ENCODE results near the gene OTUD7B. TPM values are rescaled to one million over a fixed set of nuclear protein-coding genes. Genes with fewer than 3 reads are reported as not detected.

Gene OTUD7B
- total and polyA plus RNA-seq, 9 of the 15 experiments (the other 6 are each of a cell fraction or from before 2014, with no cell fraction given) = 0.96 to 18.8 (median 7.4) TPM

GRCh38 chr1:149888247-149888998 lies 122.1 kb downstream of the OTUD7B start (continued):
- TF ChIP-seq VEZF1 (CRISPR knock-in tag; IDR thresholded peaks at IDR 0.05) = peak; percentile 65; the same call in 1 of the 2 replicates
- peak; percentile 3; the same call in 1 of the 2 replicates for TF ChIP-seq PKNOX1 (IDR thresholded peaks at IDR 0.05)
- TF ChIP-seq MTA1 (IDR thresholded peaks at IDR 0.05; ENCODE audit: borderline replicate concordance) = no peak; the same call in 1 of the 2 replicates
- no peak for TF ChIP-seq ETV6 (IDR thresholded peaks at IDR 0.05; ENCODE audit: borderline replicate concordance in 1 of 2, low read depth in 2 of 2, low read length in 1 of 2)
- TF ChIP-seq ETV6 (CRISPR knock-in tag; IDR thresholded peaks at IDR 0.05; ENCODE audit: borderline replicate concordance) = no peak
- TF ChIP-seq SMARCC2 (IDR thresholded peaks at IDR 0.05; ENCODE audit: low read depth) = no peak
- TF ChIP-seq COPS2 (conservative IDR thresholded peaks at IDR 0.05) = no peak
- TF ChIP-seq CHD2 (IDR thresholded peaks at IDR 0.05; ENCODE audit: low read depth, low read length) = peak; percentile 69
- TF ChIP-seq XRCC4 (IDR thresholded peaks at IDR 0.05; ENCODE audit: extremely low read depth, insufficient read depth, insufficient read length) = no peak
- peak; percentile 79; the same call in 1 of the 2 replicates for TF ChIP-seq EHMT2 (IDR thresholded peaks at IDR 0.05)
- TF ChIP-seq ZNF444 (CRISPR knock-in tag; IDR thresholded peaks at IDR 0.05) = no peak
- TF ChIP-seq GTF2F1 (IDR thresholded peaks at IDR 0.05; ENCODE audit: low read depth, low read length) = peak; percentile 71; the same call in 1 of the 2 replicates
- no peak; the same call in 1 of the 2 replicates for TF ChIP-seq PML (IDR thresholded peaks at IDR 0.05; ENCODE audit: low read length)
- TF ChIP-seq ZNF212 (CRISPR knock-in tag; IDR thresholded peaks at IDR 0.05) = peak; percentile 73; the same call in 1 of the 2 replicates
- no peak for TF ChIP-seq BRD4 (IDR thresholded peaks at IDR 0.05)
- peak; percentile 71 for TF ChIP-seq CREM (IDR thresholded peaks at IDR 0.05; ENCODE audit: low read depth)
- no peak for TF ChIP-seq USF2 (CRISPR knock-in tag; IDR thresholded peaks at IDR 0.05)
- TF ChIP-seq FOS (IDR thresholded peaks at IDR 0.05; ENCODE audit: extremely low read depth, insufficient read length) = no peak
- TF ChIP-seq CLOCK (CRISPR knock-in tag; IDR thresholded peaks at IDR 0.05; ENCODE audit: borderline replicate concordance) = no peak
- peak; percentile 84; the same call in 1 of the 2 replicates for TF ChIP-seq HNRNPL (IDR thresholded peaks at IDR 0.05; ENCODE audit: low read depth, low read length)

Measured in K562 (cell line).